NCI-H524 treated with DMSO at 0.1 percent for 48 hours (cell line): ENCODE measurements around the gene CDC42EP4.

Experiments used
- DNase-seq: peaks from one replicate; lab custom pipeline; 2025; lab: John Stamatoyannopoulos, UW

Gene CDC42EP4, protein sequence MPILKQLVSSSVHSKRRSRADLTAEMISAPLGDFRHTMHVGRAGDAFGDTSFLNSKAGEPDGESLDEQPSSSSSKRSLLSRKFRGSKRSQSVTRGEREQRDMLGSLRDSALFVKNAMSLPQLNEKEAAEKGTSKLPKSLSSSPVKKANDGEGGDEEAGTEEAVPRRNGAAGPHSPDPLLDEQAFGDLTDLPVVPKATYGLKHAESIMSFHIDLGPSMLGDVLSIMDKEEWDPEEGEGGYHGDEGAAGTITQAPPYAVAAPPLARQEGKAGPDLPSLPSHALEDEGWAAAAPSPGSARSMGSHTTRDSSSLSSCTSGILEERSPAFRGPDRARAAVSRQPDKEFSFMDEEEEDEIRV

GRCh38 chr17:73311781-73312641, at the start of gene CDC42EP4:
TSS of gene CDC42EP4 (minus strand) at chr17:73312001. CDS start at chr17:73286500, 25,501 bp downstream.
- DNase-seq, result peak; percentile 83

DNA sequence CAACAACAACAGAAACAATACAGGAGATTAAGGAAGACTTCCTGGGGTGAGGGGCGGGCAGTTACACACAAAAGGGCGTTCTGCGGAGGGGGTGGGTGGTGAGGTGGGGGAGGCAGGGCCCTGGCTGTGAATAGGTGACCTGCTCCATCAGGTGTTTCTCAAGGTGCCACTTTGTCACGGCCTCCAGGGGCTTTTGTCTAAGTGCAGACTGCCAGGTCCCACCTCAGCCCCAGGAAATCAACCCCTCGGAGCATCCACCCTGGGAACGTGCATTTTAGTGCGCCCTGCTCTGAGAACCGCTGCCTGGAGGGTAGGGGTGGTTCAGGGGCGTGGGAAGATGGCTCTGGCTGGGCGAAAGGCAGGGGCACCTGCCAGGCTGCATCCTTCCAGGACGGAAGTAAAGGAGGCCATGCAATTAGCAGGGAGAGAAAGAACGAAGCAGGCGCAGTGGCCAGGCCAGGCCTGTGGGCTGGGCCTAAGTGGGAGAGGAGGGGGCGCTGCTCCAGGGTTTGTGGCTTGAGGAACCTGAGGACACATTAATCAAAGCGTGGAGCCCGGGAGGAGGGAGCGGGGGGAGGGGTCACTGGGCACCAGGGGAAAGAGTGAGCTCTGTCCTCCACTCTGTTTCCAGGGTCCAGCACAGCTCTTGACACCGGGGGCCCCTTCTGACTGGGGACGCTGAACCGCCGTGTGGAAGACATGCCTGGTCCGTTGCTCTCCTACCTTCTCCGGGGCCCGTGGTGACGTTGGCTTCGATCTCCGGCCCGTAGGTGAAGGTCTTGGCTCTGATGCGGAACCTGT, 49.4 kb upstream of the CDC42EP4 start:
- DNase-seq, result no peak

GRCh38 chr17:73359987-73360410, 48.2 kb upstream of the CDC42EP4 start:
- no peak for DNase-seq

DNA sequence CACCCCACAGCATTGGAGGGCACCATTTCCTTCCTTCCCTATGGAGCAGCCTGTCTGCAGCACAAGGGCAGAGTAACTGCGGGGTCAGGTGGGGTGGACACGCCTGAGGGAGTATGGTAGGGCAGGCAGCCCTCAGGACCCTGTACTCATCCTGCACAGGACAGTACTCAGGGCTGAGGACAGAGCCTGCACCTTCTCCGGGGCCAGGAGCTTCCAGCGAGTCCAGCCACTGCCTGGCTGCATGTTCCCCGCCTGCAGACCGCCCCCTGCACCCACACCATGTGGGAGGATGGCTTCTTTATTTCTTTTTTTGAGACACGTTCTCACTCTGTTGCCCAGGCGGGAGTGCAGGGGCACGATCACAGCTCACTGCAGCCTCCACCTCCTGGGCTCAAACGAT, 47.6 kb upstream of the CDC42EP4 start:
- DNase-seq, result no peak

DNA sequence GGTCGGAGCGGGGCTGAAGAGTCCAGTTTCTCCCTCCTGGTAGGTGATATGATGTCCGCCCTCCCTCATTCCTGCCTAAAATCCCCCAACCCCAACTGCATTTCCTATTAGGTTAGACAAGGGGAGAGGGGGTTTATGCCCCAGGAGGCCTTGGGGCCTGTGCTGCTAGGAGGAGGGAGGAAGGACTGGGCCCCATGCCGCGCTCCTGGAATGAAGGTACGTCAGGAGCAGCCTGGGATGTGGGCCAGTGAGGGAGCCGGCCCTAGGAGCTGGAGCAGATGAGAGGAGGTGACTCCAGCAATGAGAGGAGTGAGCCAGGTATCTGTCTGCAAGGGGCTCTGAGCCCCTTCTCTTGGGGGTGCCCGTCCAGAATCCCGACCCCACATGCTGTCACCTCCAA, 46.9 kb upstream of the CDC42EP4 start:
- DNase-seq, result no peak

- DNase-seq, result no peak
Observed at GRCh38 chr17:73357981-73358380, 46.2 kb upstream of the CDC42EP4 start.

- DNase-seq, result no peak
Observed at GRCh38 chr17:73357318-73357717, 45.5 kb upstream of the CDC42EP4 start.

DNA sequence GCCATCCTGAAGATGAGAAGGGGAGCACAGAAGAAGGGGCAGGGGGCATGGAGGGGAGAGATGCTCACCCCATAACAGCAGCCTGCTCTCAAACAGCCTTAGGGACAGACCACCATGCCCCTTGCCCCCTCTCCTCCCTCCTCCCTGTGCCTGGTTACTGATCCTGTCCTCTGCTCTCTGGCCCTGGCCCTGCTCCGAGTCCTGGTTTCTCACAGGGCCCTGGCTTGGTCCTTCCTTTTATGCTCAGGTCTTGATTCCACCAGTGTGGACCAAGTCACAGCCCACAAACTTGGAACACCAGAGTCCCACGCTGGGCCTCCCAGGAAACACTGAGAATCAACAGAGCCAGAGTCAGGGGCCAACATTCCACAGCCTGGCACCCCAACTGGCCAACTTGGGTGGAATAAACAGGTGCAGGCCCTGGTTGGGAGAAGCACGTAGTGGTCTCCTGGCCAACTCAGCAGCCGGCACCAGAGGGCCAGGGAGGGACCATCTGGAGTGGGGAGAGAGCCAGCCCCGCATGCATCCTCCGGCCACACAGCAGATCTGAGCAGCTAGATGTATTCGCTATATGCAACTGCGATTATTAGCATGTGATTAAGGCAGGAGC, 44.9 kb upstream of the CDC42EP4 start:
- no peak for DNase-seq

DNA sequence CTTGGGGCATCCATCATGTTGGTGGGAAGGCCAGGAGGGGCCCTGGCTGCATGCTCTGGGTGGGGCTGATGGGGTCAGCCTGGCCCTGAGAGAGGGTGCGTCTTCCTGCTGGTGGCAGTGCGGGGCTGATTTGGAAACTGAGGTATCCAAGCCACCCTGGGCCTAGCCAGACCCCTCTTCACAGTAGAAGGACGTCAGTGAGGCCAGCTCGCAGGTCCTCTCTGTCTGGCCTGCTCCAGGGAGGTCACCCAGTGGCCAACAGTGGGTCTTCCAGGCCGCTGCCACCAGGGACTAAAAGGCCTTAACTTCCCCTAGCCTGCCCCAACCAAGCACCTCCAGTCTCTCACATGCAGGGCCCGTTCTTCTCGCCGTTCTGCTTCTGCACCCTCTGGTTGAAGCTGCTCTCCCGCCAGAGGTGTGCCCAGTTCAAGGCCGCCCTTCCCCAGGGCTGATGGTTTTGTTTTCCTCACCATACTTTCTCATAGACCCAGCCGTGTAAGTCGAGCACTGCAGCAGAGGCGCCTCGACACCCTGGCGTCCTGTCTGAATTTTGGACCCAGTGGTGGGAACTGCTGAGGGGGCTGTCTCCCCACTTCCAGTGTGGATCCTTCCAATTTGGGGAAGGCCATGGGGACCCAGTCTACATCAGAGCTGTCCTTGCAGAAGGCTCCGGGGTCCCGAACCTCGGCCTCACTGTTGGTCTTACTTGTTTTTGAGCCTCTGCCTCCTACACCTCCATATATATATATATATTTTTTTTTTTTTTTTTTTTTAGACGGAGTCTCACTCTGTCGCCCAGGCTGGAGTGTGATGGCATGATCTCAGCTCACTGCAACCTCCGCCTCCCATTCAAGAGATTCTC, 42.9 kb upstream of the CDC42EP4 start:
- DNase-seq, result no peak

GRCh38 chr17:73352261-73352660, 40.5 kb upstream of the CDC42EP4 start:
- no peak for DNase-seq

- DNase-seq, result no peak
Observed at GRCh38 chr17:73351764-73352163, 40.0 kb upstream of the CDC42EP4 start.

GRCh38 chr17:73350864-73351263, 39.1 kb upstream of the CDC42EP4 start:
- no peak for DNase-seq

- no peak for DNase-seq
Observed at GRCh38 chr17:73349647-73350046, 37.8 kb upstream of the CDC42EP4 start.

- no peak for DNase-seq
Observed at GRCh38 chr17:73349138-73349537, 37.3 kb upstream of the CDC42EP4 start.

GRCh38 chr17:73348829-73349095, 37.0 kb upstream of the CDC42EP4 start:
- no peak for DNase-seq

- DNase-seq, result no peak
Observed at GRCh38 chr17:73348018-73348828, 36.4 kb upstream of the CDC42EP4 start.

- DNase-seq, result no peak
Observed at GRCh38 chr17:73347351-73347750, 35.5 kb upstream of the CDC42EP4 start.

- no peak for DNase-seq
Observed at GRCh38 chr17:73346501-73347162, 34.8 kb upstream of the CDC42EP4 start.

GRCh38 chr17:73343739-73344454, 32.1 kb upstream of the CDC42EP4 start:
- no peak for DNase-seq
